ENCODE data around the gene OR9Q1. TPM values are rescaled to one million over a fixed set of nuclear protein-coding genes. Genes with fewer than 3 reads are reported as not detected.

Gene OR9Q1, protein sequence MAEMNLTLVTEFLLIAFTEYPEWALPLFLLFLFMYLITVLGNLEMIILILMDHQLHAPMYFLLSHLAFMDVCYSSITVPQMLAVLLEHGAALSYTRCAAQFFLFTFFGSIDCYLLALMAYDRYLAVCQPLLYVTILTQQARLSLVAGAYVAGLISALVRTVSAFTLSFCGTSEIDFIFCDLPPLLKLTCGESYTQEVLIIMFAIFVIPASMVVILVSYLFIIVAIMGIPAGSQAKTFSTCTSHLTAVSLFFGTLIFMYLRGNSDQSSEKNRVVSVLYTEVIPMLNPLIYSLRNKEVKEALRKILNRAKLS
- total RNA-seq, result not detected in 2 replicates

DNA sequence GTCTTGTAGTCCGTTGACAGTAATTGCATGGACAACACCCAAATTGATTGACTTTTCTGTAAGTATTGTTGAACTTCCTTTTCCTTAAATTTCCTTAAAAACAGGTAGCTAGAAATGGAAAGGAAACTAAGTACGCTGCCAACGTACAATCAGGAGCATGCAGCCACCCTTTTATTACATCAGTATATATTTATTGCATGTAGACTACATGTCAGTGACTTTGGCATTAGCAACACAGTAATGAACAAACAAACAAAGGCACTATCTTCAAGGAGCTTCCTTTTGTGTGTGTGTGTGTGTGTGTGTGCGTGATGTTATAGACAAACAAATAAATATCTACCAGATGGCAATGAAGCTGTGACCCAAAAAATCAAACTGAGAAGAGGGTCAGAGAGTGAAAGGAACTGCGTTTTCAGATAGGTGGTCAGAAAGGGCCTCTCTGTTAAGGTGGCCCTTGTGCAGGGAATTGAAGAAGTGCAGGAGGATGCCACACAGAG lies at the start of gene OR9Q1:
Gene OR9Q1 (plus strand): TSS at position 447 of the 497 bp plus-strand sequence. CDS start 155,564 bp downstream, outside the sequence.

DNA sequence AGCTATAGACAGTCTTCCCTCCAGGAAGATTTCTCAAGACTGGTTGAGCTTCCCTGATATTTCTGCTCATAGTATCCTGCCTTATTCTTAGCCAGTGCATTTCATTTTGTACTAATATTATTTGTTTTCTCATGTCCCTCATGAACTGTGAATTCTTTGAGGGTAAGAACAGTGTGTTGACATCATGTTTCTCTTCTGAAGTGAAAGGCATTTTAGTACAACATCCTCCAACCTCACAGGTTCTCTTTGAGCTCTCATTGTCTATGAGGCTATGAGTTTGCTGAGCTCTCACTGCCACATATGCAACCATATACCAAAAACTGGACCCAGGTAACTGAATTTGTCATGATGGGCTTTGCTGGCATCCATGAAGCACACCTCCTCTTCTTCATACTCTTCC lies 7.0 kb downstream of the OR9Q1 start, which contains the start of gene OR6Q1:
Gene OR6Q1 (plus strand): TSS at position 301 of the 400 bp plus-strand sequence. CDS start 0 bp downstream, at position 301.

DNA sequence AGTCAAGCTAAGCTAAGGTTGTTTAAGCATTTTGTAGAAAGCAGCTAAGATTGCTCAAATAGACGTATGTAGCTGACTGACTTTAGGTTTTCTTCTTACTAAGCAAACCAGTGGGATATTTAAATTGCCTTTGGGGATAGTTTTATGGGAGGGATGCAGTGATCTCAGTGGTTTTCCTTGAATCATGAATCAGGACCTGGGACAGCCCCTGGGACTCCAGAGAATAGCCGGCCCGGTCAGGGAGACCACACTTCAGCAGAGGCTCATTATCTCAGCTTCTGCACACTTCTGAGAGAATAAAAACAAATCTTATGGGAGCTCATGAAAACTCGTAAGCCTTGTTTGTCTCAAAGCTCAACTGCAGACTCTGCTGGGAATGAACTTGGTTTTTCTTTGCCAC lies 101.8 kb downstream of the OR9Q1 start, which contains the start of gene OR9I1:
Gene OR9I1 (minus strand): TSS at position 62 of the 400 bp plus-strand sequence. CDS start 6,086 bp downstream, outside the sequence.

DNA sequence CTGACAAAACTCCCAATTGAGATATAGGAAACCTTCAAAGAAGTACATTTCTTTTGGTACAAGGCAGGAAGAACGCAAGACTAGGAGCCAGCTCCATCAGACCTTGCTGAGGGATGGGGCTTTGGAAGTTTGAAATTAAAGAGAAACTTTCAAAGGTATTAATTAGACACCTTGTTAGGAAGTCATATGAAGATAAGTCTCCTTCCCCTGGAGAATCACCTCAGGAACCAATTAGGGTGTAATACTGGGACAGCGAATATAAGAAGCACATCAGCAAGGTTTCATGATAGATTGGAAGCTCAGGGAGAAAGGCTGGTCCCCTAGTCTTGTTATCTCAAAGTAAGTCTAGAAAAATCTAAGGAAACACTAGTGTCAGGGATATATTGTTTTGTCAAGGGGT lies 165.1 kb downstream of the OR9Q1 start, which contains the start of gene OR9Q2:
Gene OR9Q2 (plus strand): TSS at position 301 of the 400 bp plus-strand sequence. CDS start 1,421 bp downstream, outside the sequence.

DNA sequence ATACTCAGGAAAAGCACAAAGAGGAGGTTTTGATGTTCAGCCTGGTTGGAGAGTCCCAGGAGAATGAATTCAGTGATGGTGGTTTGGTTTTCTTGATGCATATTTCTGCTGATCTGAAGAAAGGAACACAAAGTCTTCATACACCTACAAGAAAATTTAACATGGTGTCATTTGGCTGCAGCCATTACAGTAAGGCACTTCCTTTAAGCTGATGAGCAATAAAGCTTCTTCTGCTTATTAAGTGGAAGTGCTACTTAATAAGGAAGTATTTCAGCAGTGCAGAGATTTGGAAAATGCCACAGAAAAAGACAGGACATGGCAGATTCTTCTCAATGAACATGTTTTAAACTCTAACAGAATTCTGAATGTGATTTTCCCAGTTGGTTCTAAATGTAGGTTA lies 180.4 kb downstream of the OR9Q1 start, which contains the start of gene OR1S2:
Gene OR1S2 (minus strand): TSS at position 101 of the 400 bp plus-strand sequence. CDS start 0 bp downstream, at position 101.

DNA sequence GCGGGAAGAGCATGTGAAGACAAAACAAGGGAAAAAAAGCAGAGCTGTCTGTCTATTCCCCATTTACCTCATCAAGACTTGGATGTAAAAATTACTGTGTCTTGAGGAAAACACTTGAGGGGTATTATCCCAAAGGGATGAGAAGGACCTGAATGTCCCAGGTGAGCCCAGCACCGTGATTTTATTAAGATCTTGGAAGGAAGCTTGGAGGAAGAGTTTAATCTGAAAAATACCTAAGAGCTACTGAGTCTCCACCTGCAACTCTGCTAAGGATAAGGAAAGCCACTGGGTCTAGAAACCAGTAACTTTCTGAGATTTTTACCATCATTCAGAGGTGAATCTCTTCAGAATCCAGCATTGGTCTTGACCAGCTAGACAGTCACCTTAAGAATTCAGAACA lies 188.7 kb downstream of the OR9Q1 start, which contains the start of gene OR1S1:
Gene OR1S1 (plus strand): TSS at position 301 of the 400 bp plus-strand sequence.

Other genes with a start within 250 kb of the OR9Q1 start
- not detected in 2 replicates for gene OR6Q1, start 7.1 kb downstream of the OR9Q1 start, total RNA-seq
- not detected in 2 replicates for gene OR9I1, start 101.6 kb downstream of the OR9Q1 start, total RNA-seq
- not detected in 2 replicates for gene OR9Q2, start 165.2 kb downstream of the OR9Q1 start, total RNA-seq
- not detected in 2 replicates for gene OR1S2, start 180.3 kb downstream of the OR9Q1 start, total RNA-seq
- not detected in 2 replicates for gene OR1S1, start 188.8 kb downstream of the OR9Q1 start, total RNA-seq
- gene OR10Q1, start 205.0 kb downstream of the OR9Q1 start, total RNA-seq, result not detected in 2 replicates
- gene OR10W1, start 244.4 kb downstream of the OR9Q1 start, total RNA-seq, result not detected in 2 replicates